NCI-H1436 (cell line): ENCODE measurements around the gene CDH23.
"Not testable (repeated sequence)": the region's sequence is repeated elsewhere in the genome, so short reads cannot be mapped to it uniquely, and the experiment has no call there.

Source experiments
- DNase-seq: peaks from one replicate; lab custom pipeline; 2025; lab: John Stamatoyannopoulos, UW

Gene CDH23

GRCh38 chr10:71838264-71839211 is 441.8 kb downstream of the CDH23 start:
- no peak for DNase-seq

GRCh38 chr10:71840177-71840957 is 443.6 kb downstream of the CDH23 start:
- DNase-seq, result peak; percentile 94

- DNase-seq, result no peak
Observed at GRCh38 chr10:71840958-71841335, 444.2 kb downstream of the CDH23 start.

DNA sequence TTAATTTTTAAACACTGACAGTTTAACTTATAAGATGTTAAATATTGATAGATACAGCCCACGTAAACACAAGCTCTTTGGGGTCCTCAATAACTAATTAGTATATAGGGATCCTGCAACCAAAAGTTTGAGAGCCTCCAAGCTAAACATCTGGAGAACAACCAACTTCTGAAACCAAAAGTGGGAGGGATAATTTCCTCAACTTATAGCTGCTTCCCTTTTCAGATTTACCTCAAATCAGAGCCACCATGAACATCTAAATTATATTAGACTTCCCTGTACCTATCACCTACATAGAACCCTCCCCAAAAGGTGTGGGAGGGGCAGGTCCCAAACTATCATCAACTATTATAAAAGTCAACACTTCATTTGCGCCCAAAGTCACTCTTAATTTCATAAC is 445.7 kb downstream of the CDH23 start:
- no peak for DNase-seq

DNA sequence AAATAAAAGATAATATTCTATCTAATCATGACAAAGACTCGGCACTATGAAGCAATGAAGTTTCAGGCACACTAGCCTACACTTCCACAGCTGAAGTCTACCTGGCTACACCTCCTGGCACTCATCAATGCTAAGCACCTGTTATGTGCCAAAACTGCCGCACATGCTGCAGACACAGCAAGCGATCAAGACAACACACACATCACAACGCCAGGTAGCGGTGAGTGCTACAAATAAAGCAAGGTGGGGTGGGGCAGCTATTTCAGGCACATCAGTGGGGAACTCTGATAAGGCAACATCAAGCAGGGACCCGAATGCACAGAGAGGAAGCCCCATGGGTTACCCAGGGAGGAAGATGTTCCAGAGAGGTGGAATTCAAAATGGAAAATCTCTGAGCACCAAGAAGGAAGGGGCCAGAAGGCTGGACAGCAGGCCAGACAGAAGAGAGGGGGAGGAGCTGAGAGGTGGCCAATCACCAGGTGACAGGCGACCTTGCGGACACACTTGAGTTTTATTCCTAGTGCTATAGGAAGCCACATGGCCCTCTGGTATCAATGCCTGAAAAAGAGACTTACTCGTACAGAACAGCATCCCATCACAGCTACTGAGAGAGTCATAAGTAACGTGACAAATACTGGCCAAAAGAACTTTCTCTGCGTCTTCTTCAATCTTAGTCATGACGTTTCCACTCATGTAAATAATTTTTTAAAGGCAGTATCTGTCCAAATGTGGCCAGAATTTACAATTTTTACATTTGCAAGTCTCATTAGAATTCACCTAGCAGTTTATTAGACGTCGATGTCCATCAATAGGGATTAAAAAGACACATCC is 446.4 kb downstream of the CDH23 start:
- no peak for DNase-seq

- no peak for DNase-seq
Observed at GRCh38 chr10:71844084-71844483, 447.4 kb downstream of the CDH23 start.

GRCh38 chr10:71844695-71845094 is 448.0 kb downstream of the CDH23 start:
- no peak for DNase-seq

- no peak for DNase-seq
Observed at GRCh38 chr10:71845410-71846405, 449.0 kb downstream of the CDH23 start.

- DNase-seq, result no peak
Observed at GRCh38 chr10:71846816-71847215, 450.1 kb downstream of the CDH23 start.

- no peak for DNase-seq
Observed at GRCh38 chr10:71847418-71847817, 450.7 kb downstream of the CDH23 start.

GRCh38 chr10:71848325-71849275 is 451.9 kb downstream of the CDH23 start:
- no peak for DNase-seq

GRCh38 chr10:71849461-71849908 is 452.8 kb downstream of the CDH23 start:
- no peak for DNase-seq

GRCh38 chr10:71850021-71850742 is 453.5 kb downstream of the CDH23 start:
- DNase-seq, result no peak

DNA sequence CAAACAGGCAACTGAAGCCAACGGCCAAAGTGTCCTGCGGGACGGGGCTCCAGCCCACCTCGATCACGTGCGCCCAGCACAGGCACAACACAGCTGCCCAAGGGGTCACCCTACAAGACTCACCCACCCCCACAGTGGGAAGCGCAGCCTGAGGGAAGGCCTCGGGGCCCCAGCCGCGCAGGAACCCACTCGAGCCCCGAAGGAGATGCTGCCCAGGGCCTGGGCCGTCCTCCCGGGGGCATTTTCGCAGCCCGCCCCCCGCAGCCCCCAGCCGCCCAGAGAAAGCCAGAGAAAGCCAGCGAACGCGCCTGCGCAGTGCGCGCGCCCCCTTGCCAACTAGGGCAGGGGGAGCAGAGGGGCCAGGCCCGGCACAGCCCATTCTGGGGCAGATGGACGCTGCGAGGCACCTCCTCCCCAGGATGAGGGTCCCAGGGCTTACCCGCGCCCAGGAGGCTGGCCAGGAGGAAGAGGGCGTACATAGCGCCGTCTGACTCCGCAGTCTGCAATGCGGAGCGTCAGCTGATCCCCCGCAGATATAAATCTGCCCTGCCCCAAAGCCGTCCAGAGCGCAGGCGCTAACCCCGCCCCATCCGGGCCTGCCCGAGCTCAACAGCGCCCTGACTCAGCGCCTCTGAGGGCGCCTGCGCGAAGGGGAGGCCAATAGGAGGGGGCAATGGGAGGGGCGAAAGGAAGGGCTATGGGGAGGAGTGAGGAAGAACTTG is 454.2 kb downstream of the CDH23 start, which contains the start of gene PSAP:
Gene PSAP, minus strand, starts transcription at position 509 of the 722 bp plus-strand sequence. Its CDS starts 30 bp downstream, at position 479.
- DNase-seq, result peak; percentile 97

DNA sequence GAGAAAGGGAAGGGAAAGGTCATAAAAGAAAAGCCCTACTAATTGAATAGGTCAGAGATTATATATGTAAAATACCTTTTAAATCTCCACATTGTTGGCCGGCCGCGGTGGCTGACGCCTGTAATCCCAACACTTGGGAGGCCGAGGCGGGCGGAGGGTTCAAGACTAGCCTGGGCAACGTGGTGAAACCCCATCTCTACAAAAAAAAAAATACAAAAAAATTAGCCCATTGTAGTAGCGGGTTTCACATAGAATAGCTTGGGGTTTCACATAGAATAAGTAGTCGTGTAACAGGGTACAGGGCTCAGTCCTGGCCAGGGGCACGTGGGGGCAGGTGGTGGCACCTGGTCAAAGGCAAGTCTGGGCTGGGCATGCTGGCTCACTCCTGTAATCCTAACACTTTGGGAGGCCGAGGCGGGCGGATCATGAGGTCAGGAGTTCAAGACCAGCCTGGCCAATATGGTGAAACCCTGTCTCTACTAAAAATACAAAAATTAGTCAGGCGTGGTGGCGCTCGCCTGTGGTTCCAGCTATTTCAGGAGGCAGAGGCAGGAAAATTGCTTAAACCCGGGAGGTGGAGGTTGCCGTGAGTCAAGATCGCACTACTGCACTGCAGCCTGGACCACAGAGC is 454.9 kb downstream of the CDH23 start:
- not testable (repeated sequence) for DNase-seq

DNA sequence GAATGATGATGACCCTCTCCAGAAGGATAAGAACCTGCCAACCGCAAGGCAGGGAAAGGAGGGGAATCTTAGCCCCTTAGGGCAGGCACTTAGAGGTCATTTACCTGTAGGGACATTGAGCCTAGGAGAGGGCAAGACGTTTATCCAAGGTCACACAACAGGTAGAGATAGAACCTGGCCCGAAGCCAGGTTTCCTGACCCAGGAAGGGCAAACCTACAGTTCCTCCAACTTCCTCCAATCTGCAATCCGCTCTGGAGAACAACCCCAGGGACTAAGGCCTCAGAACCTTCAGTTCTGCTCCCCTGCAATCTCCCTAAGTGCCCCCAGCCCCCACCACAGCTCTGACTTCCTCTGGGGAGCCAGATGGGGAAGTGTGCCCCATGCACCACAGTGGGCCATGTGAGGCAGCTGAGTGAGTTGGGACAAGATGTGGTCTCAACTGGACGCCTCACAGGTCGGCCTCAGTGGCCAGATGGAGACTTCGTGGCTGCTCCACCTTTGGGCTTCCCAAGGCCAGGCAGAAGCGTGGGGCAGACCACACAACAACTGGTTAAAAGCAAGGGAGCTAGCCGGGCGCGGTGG is 455.7 kb downstream of the CDH23 start:
- no peak for DNase-seq

- no peak for DNase-seq
Observed at GRCh38 chr10:71854031-71854430, 457.3 kb downstream of the CDH23 start.
